OCI-LY3 (cell line): ENCODE data around the gene SLC25A25.

Experiments
- EZH2phosphoT487 ChIP-seq: fragments of 200-600 bp; shearing (Covaris generic); IDR thresholded peaks from 2 replicates; pipeline ENCODE4 v1.6.1; 2018; ENCODE audit warnings: antibody characterized with exemption, mixed run types, low read depth
- TF ChIP-seq, protein P1 (sequence below): fragments of 200-600, 300-600 bp; sonication (generic); IDR thresholded peaks from 2 replicates; pipeline ENCODE4 v1.5.1; 2014; ENCODE audit warnings: antibody characterized with exemption, low read length, low read depth

DNA sequence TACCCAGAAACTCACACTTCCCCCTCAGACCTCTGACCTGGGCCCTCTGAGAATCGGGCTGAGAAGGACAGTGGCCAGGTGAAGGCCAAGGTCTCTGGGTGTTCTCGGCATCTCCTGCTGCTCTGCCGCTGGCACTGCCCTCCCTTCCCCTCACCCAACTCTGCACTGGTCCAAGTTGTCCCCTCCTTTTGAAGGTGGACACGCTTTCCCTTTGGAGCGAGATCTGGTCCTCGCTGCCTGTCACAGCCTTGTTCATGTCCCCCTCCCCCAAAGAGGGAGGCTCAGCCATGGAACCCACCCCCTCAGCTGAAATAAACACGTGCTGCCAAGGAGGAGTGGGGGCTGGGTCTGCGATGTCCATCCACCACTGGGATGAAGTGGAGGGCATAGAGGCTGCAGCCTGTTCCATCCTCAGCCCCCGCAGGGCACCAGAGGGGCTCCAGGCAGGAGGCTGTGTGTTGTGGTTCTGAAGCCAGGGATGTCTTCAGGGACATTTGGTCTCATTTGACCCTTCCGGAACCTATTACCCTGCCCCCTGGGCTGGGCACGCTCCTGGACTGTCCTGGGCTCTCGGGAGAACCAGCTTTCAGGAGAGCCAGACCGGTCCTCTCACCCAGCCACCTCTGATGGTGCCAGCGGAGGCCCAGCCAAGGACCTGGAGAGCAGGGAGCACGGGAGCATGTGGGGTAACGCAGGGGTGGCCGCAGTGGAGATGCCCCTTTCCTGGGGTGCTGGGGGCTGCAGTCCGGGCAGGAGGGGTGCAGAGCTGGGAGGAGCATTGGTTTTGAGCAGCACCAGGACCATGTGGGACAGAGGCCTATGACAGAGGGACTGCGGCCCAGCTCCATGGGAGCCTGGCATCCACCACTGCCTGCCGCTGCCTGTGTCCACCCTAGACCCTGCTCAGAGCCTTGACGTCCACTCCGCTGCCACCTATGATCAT, 76.5 kb downstream of the SLC25A25 start:
- TF ChIP-seq, protein P1, sequence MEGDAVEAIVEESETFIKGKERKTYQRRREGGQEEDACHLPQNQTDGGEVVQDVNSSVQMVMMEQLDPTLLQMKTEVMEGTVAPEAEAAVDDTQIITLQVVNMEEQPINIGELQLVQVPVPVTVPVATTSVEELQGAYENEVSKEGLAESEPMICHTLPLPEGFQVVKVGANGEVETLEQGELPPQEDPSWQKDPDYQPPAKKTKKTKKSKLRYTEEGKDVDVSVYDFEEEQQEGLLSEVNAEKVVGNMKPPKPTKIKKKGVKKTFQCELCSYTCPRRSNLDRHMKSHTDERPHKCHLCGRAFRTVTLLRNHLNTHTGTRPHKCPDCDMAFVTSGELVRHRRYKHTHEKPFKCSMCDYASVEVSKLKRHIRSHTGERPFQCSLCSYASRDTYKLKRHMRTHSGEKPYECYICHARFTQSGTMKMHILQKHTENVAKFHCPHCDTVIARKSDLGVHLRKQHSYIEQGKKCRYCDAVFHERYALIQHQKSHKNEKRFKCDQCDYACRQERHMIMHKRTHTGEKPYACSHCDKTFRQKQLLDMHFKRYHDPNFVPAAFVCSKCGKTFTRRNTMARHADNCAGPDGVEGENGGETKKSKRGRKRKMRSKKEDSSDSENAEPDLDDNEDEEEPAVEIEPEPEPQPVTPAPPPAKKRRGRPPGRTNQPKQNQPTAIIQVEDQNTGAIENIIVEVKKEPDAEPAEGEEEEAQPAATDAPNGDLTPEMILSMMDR, result no peak
- no peak for TF ChIP-seq EZH2phosphoT487
